ENCODE measurements around the gene CNPY4. TPM values are rescaled to one million over a fixed set of nuclear protein-coding genes. Genes with fewer than 3 reads are reported as not detected.

The CNPY4 gene
- total and polyA plus RNA-seq, 4 donors = 22.5 to 65.7 (median 31.6) TPM

- Histone ChIP-seq H3K9me3 (ENCODE audit: control insufficient read depth, insufficient read depth, low read length) (no peaks in the 10 kb centered on the region), H3K27me3 (ENCODE audit: control insufficient read depth, insufficient read depth, low read length) (no peaks in the 10 kb centered on the region), H3K4me3 (ENCODE audit: low read depth, low read length) (peak overlapping the region; percentile 79), H3K27ac (ENCODE audit: low read depth, low read length) (peak overlapping the region; percentile 81), H3K4me1 (ENCODE audit: control insufficient read depth, insufficient read depth, low read length) (peaks cover 25% of the 10 kb centered on the region), H3K36me3 (ENCODE audit: control insufficient read depth, insufficient read depth, low read length) (peaks cover 35% of the 10 kb centered on the region)
- DNase-seq (ENCODE audit: low read depth in 4 of 6, low spot score in 6 of 6) = peak in 2 of 6 donors; percentile 28 to 34
- under 1% methylated on average over 33 of the region's 34 CpGs for WGBS (ENCODE audit: insufficient coverage)
These were observed 38.4 kb upstream of the CNPY4 start for GRCh38 chr7:100080907-100081534.

GRCh38 chr7:100081535-100082102 is 37.8 kb upstream of the CNPY4 start, which contains the start of gene ZNF3:
Gene ZNF3, minus strand, starts transcription at chr7:100081723. Its CDS starts 4,366 bp downstream, at chr7:100077357.
- 0% methylated on average over 55 of the region's 55 CpGs for WGBS (ENCODE audit: insufficient coverage)
- Histone ChIP-seq H3K27ac (ENCODE audit: low read depth, low read length) (peak within 1 kb of the TSS; percentile 81), H3K9me3 (ENCODE audit: control insufficient read depth, insufficient read depth, low read length) (no peaks in the 10 kb centered on the region), H3K36me3 (ENCODE audit: control insufficient read depth, insufficient read depth, low read length) (peaks cover 29% of the 10 kb centered on the region), H3K4me1 (ENCODE audit: control insufficient read depth, insufficient read depth, low read length) (peaks cover 25% of the 10 kb centered on the region), H3K27me3 (ENCODE audit: control insufficient read depth, insufficient read depth, low read length) (no peaks in the 10 kb centered on the region), H3K4me3 (ENCODE audit: low read depth, low read length) (peak within 1 kb of the TSS; percentile 79)
- DNase-seq (ENCODE audit: low read depth in 4 of 6, low spot score in 6 of 6) = peak; percentile 95 to 100 (median 98)

GRCh38 chr7:100082978-100083377 is 36.5 kb upstream of the CNPY4 start:
- Histone ChIP-seq H3K4me3 (ENCODE audit: low read depth, low read length) (peak overlapping the region; percentile 79), H3K4me1 (ENCODE audit: control insufficient read depth, insufficient read depth, low read length) (peaks cover 26% of the 10 kb centered on the region), H3K9me3 (ENCODE audit: control insufficient read depth, insufficient read depth, low read length) (no peaks in the 10 kb centered on the region), H3K27me3 (ENCODE audit: control insufficient read depth, insufficient read depth, low read length) (no peaks in the 10 kb centered on the region), H3K36me3 (ENCODE audit: control insufficient read depth, insufficient read depth, low read length) (peaks cover 16% of the 10 kb centered on the region), H3K27ac (ENCODE audit: low read depth, low read length) (peak overlapping the region; percentile 81)
- 46% methylated on average over 3 of the region's 4 CpGs for WGBS (ENCODE audit: insufficient coverage)
- DNase-seq (ENCODE audit: low read depth in 4 of 6, low spot score in 6 of 6) = no peak

- Histone ChIP-seq H3K27me3 (ENCODE audit: control insufficient read depth, insufficient read depth, low read length) (no peaks in the 10 kb centered on the region), H3K36me3 (ENCODE audit: control insufficient read depth, insufficient read depth, low read length) (no peaks in the 10 kb centered on the region), H3K9me3 (ENCODE audit: control insufficient read depth, insufficient read depth, low read length) (no peaks in the 10 kb centered on the region), H3K4me3 (ENCODE audit: low read depth, low read length) (no peak overlapping the region), H3K4me1 (ENCODE audit: control insufficient read depth, insufficient read depth, low read length) (peaks cover 23% of the 10 kb centered on the region), H3K27ac (ENCODE audit: low read depth, low read length) (no peak overlapping the region)
- DNase-seq (ENCODE audit: low read depth in 4 of 6, low spot score in 6 of 6) = no peak
- 72% methylated on average over 2 of the region's 3 CpGs for WGBS (ENCODE audit: insufficient coverage)
These were observed 33.9 kb upstream of the CNPY4 start for GRCh38 chr7:100085515-100085914.

- peaks cover 14% of the 10 kb centered on the region for H3K36me3 ChIP-seq (ENCODE audit: control insufficient read depth, insufficient read depth, low read length)
- no peak for DNase-seq (ENCODE audit: low read depth in 4 of 6, low spot score in 6 of 6)
- H3K27me3 ChIP-seq (ENCODE audit: control insufficient read depth, insufficient read depth, low read length) = no peaks in the 10 kb centered on the region
- H3K4me1 ChIP-seq (ENCODE audit: control insufficient read depth, insufficient read depth, low read length) = peaks cover 17% of the 10 kb centered on the region
- no peak overlapping the region for H3K27ac ChIP-seq (ENCODE audit: low read depth, low read length)
- no peaks in the 10 kb centered on the region for H3K9me3 ChIP-seq (ENCODE audit: control insufficient read depth, insufficient read depth, low read length)
- WGBS (ENCODE audit: insufficient coverage) = 92% methylated on average over 8 of the region's 10 CpGs
- no peak overlapping the region for H3K4me3 ChIP-seq (ENCODE audit: low read depth, low read length)
These were observed 32.2 kb upstream of the CNPY4 start for GRCh38 chr7:100087055-100087750.

- 89% methylated on average over 5 of the region's 11 CpGs for WGBS (ENCODE audit: insufficient coverage)
- Histone ChIP-seq H3K36me3 (ENCODE audit: control insufficient read depth, insufficient read depth, low read length) (peaks cover 22% of the 10 kb centered on the region), H3K27ac (ENCODE audit: low read depth, low read length) (peak overlapping the region; percentile 85)
These were observed 31.3 kb upstream of the CNPY4 start for GRCh38 chr7:100088095-100088620.

GRCh38 chr7:100088621-100089457 is 30.6 kb upstream of the CNPY4 start, which contains the start of gene COPS6:
Gene COPS6, plus strand, starts transcription at chr7:100088969. Its CDS starts 22 bp downstream, at chr7:100088991.
- DNase-seq (ENCODE audit: low read depth in 4 of 6, low spot score in 6 of 6) = peak in 5 of 6 donors; percentile 72 to 95 (median 84)
- peak within 1 kb of the TSS; percentile 92 for H3K4me3 ChIP-seq (ENCODE audit: low read depth, low read length)

More at GRCh38 chr7:100088095-100088620, 31.3 kb upstream of the CNPY4 start:
- DNase-seq (ENCODE audit: low read depth in 4 of 6, low spot score in 6 of 6) = no peak
- H3K4me1 ChIP-seq (ENCODE audit: control insufficient read depth, insufficient read depth, low read length) = peaks cover 12% of the 10 kb centered on the region
- H3K4me3 ChIP-seq (ENCODE audit: low read depth, low read length) = peak overlapping the region; percentile 92
- no peaks in the 10 kb centered on the region for H3K27me3 ChIP-seq (ENCODE audit: control insufficient read depth, insufficient read depth, low read length)
- H3K9me3 ChIP-seq (ENCODE audit: control insufficient read depth, insufficient read depth, low read length) = no peaks in the 10 kb centered on the region

GRCh38 chr7:100089458-100090196 is 29.8 kb upstream of the CNPY4 start:
- Histone ChIP-seq H3K4me3 (ENCODE audit: low read depth, low read length) (peak overlapping the region; percentile 92), H3K36me3 (ENCODE audit: control insufficient read depth, insufficient read depth, low read length) (peaks cover 33% of the 10 kb centered on the region), H3K27ac (ENCODE audit: low read depth, low read length) (no peak overlapping the region), H3K27me3 (ENCODE audit: control insufficient read depth, insufficient read depth, low read length) (no peaks in the 10 kb centered on the region), H3K4me1 (ENCODE audit: control insufficient read depth, insufficient read depth, low read length) (peaks cover 20% of the 10 kb centered on the region), H3K9me3 (ENCODE audit: control insufficient read depth, insufficient read depth, low read length) (no peaks in the 10 kb centered on the region)
- 23% methylated on average over 2 of the region's 7 CpGs for WGBS (ENCODE audit: insufficient coverage)
- DNase-seq (ENCODE audit: low read depth in 4 of 6, low spot score in 6 of 6) = no peak

More at GRCh38 chr7:100088621-100089457, 30.6 kb upstream of the CNPY4 start, which contains the start of gene COPS6:
- H3K27ac ChIP-seq (ENCODE audit: low read depth, low read length) = peak within 1 kb of the TSS; percentile 85
- H3K27me3 ChIP-seq (ENCODE audit: control insufficient read depth, insufficient read depth, low read length) = no peaks in the 10 kb centered on the region
- peaks cover 17% of the 10 kb centered on the region for H3K4me1 ChIP-seq (ENCODE audit: control insufficient read depth, insufficient read depth, low read length)
- WGBS (ENCODE audit: insufficient coverage) = under 1% methylated on average over 58 of the region's 68 CpGs
- no peaks in the 10 kb centered on the region for H3K9me3 ChIP-seq (ENCODE audit: control insufficient read depth, insufficient read depth, low read length)
- H3K36me3 ChIP-seq (ENCODE audit: control insufficient read depth, insufficient read depth, low read length) = peaks cover 28% of the 10 kb centered on the region
